Pancreas (tissue), 10 donors: ENCODE measurements around the gene ANO9. TPM values are rescaled to one million over a fixed set of nuclear protein-coding genes. Genes with fewer than 3 reads are reported as not detected.

Experiments used
- ATAC-seq, 4 donors: fragments of 200-7000 bp; cut with Tn5 transposase; one replicate each; pipeline versions ENCODE4 v1.8.0 to v1.9.1; 2020; ENCODE audit warnings: mild to moderate bottlenecking in 4 of 4, moderate library complexity in 4 of 4
- DNase-seq, 6 donors: peaks; one replicate each; pipeline ENCODE4 v3.0.0-alpha.2; 2020
- FAIRE-seq: peaks from 2 replicates; lab custom pipeline; 2012; peaks lifted over from hg19 to GRCh38; lab: Jason Lieb, UNC
- H3K27ac ChIP-seq, 4 donors: fragments of 200-600 bp; sonication (generic); 1 replicate in 3 of 4; 2 replicates in 1 of 4; pipeline versions ENCODE4 v1.5.0 to v1.8.0; 2020
- H3K27me3 ChIP-seq, 4 donors: fragments of 200-600 bp; one replicate each; pipeline ENCODE4 v1.8.0; 2021
- H3K36me3 ChIP-seq, 3 donors: fragments of 200-600 bp; sonication (generic) in 1 of 3; one replicate each; pipeline versions ENCODE4 v1.5.0 to v1.8.0; 2020 to 2021
- H3K4me1 ChIP-seq, 3 donors: fragments of 200-600 bp; one replicate each; pipeline ENCODE4 v1.8.0; 2021
- H3K4me3 ChIP-seq, 4 donors: fragments of 200-600 bp; sonication (generic) in 2 of 4; one replicate each; pipeline versions ENCODE4 v1.5.0 to v1.8.0; 2020 to 2021
- H3K9me3 ChIP-seq, 4 donors: fragments of 200-600 bp; one replicate each; pipeline ENCODE4 v1.8.0; 2021
- CTCF ChIP-seq, 4 donors: fragments of 200-600 bp; sonication (generic) in 3 of 4; IDR thresholded peaks; one replicate each; pipeline versions ENCODE4 v1.5.0 to v1.8.0; 2021; ENCODE audit warnings: antibody characterized with exemption in 4 of 4
- WGBS, 2 donors: extraction: QIAGEN DNeasy Blood & Tissue Kit; methylation state at CpG; one replicate each; pipeline ENCODE4 v1.1.7; 2013; 5-methylcytosine and 5-hydroxymethylcytosine counted together
- intact Hi-C, 3 donors: fragments of 100-400 bp; cut with DNase I; formaldehyde crosslinking; loops; one replicate each; pipeline versions ENCODE4 v1.11.1 to v1.14.2; 2022
- polyA plus RNA-seq, 2 donors: library from polyadenylated mRNA; stranded (reverse); fragments of 200-250 nt; gene quantifications; one replicate each; pipeline ENCODE4 v1.2.3, GENCODE V29; 2013
- total RNA-seq, 6 donors: library from RNA; stranded (reverse); fragmentation: NEBNext Ultra II Directional in 4 of 6; extraction: Animal tissue kit (Norgen Biotek cat#: 25700) in 4 of 6; gene quantifications; one replicate each; pipeline versions ENCODE4 v1.2.1 to v1.2.4, GENCODE V29; 2021 to 2023
- donor health status: healthy with polysubstance abuse.
- donor health status: DM: no; HTN: no; CAD: no; lungs with moderate emphysema.
- donor health status: DM: no; HTN: no; CAD: no.
- donor health status: control.
- donor health status: control.
- donor health status: Bipolar disorder and iron deficiency.
- donor health status: DM: yes; HTN: yes; CAD: no.
- donor health status: DM: no; HTN: no; CAD: no.
- donor health status: DM: no; HTN: no; CAD: no.
- donor health status: DM: yes; HTN: yes; CAD: no.

The ANO9 gene
- total and polyA plus RNA-seq, 8 donors, result 6.2 to 68.7 (median 14.9) TPM

- TF ChIP-seq CTCF (IDR thresholded peaks at IDR 0.05), result no peak
- Histone ChIP-seq H3K36me3 (peaks cover 0 to 5% (median 0%) of the 10 kb centered on the region in 3 donors), H3K27ac (no peak overlapping the region), H3K4me1 (no peaks in the 10 kb centered on the region), H3K9me3 (no peaks in the 10 kb centered on the region), H3K4me3 (no peak overlapping the region), H3K27me3 (no peaks in the 10 kb centered on the region)
- ATAC-seq (no peak), DNase-seq (peak in 1 of 6 donors; percentile 2), FAIRE-seq (no peak)
- intact Hi-C loops, result no loop called here
- WGBS, 2 donors, result 84 to 85% methylated on average over 23 of the region's 23 CpGs
Measured at GRCh38 chr11:457111-457760, 15.4 kb upstream of the ANO9 start.

- ATAC-seq, result no peak
- intact Hi-C loops, result no loop called here
Measured at GRCh38 chr11:456533-456932, 14.7 kb upstream of the ANO9 start.

GRCh38 chr11:455566-456147, 13.8 kb upstream of the ANO9 start:
- Histone ChIP-seq H3K27ac (no peak overlapping the region), H3K4me3 (no peak overlapping the region), H3K4me1 (peaks cover 3 to 7% (median 5%) of the 10 kb centered on the region in 3 donors), H3K9me3 (no peaks in the 10 kb centered on the region), H3K27me3 (no peaks in the 10 kb centered on the region), H3K36me3 (peaks cover 0 to 5% (median 0%) of the 10 kb centered on the region in 3 donors)
- ATAC-seq (no peak), FAIRE-seq (no peak), DNase-seq (peak in 1 of 6 donors; percentile 10)
- 82 to 85% methylated on average over 23 of the region's 23 CpGs for WGBS, 2 donors
- intact Hi-C loops, result no loop called here
- TF ChIP-seq CTCF (IDR thresholded peaks at IDR 0.05), result no peak

More at GRCh38 chr11:456533-456932, 14.7 kb upstream of the ANO9 start:
- Histone ChIP-seq H3K9me3 (no peaks in the 10 kb centered on the region), H3K4me1 (peaks cover 0 to 3% (median 3%) of the 10 kb centered on the region in 3 donors), H3K27me3 (no peaks in the 10 kb centered on the region), H3K4me3 (no peak overlapping the region), H3K27ac (no peak overlapping the region), H3K36me3 (peaks cover 0 to 5% (median 0%) of the 10 kb centered on the region in 3 donors)
- no peak for TF ChIP-seq CTCF (IDR thresholded peaks at IDR 0.05)
- FAIRE-seq, result no peak
- 75 to 84% methylated on average over 7 of the region's 7 CpGs for WGBS, 2 donors
- no peak for DNase-seq

- no peaks in the 10 kb centered on the region for H3K27me3 ChIP-seq
- no peak for TF ChIP-seq CTCF (IDR thresholded peaks at IDR 0.05)
- no peak overlapping the region for H3K4me3 ChIP-seq
- DNase-seq, result peak in 2 of 6 donors; percentile 19 to 51
- FAIRE-seq, result no peak
- ATAC-seq, result no peak
- intact Hi-C loops, result no loop called here
- no peaks in the 10 kb centered on the region for H3K9me3 ChIP-seq
- H3K27ac ChIP-seq, result no peak overlapping the region
- H3K4me1 ChIP-seq, result peaks cover 3 to 7% (median 5%) of the 10 kb centered on the region in 3 donors
- no peaks in the 10 kb centered on the region for H3K36me3 ChIP-seq
- 71 to 79% methylated on average over 14 of the region's 14 CpGs for WGBS, 2 donors
Measured at GRCh38 chr11:454801-455565, 13.2 kb upstream of the ANO9 start.
